CD4-positive, alpha-beta T cell (primary cell): ENCODE data around the gene SCLT1. TPM values are rescaled to one million over a fixed set of nuclear protein-coding genes. Genes with fewer than 3 reads are reported as not detected.

Experiments used
- ATAC-seq: fragments of 200-7000 bp; cut with Tn5 transposase; one replicate; pipeline ENCODE4 v1.10.0; 2022; ENCODE audit warnings: mild to moderate bottlenecking; ENCODE audit not compliant: poor library complexity
- CTCF ChIA-PET: fragments of 350-600 bp; sonication (Branson Sonifier 250); formaldehyde crosslinking; loops from one replicate; lab custom pipeline; 2021; ENCODE audit warnings: antibody characterized with exemption, inconsistent platforms; lab: Charles Lee
- POLR2A ChIA-PET: fragments of 350-600 bp; sonication (Branson Sonifier 250); formaldehyde crosslinking; loops from one replicate; lab custom pipeline; 2021; ENCODE audit warnings: antibody characterized with exemption, inconsistent platforms; lab: Charles Lee
- DNase-seq, 14 experiments: peaks; one replicate each; pipeline ENCODE4 v3.0.0-alpha.2; 2013 to 2020; ENCODE audit warnings: mixed read lengths in 2 of 14
- H3K27ac ChIP-seq, 2 donors: one replicate each; pipeline versions ENCODE4 v1.5.1 to v1.7.0; 2013; ENCODE audit warnings: low read length in 2 of 2, low read depth in 1 of 2, mild to moderate bottlenecking in 1 of 2
- H3K27me3 ChIP-seq, 2 experiments: 1 replicate in 1 of 2; 2 replicates in 1 of 2; pipeline versions ENCODE4 v1.6.1 to v1.7.0; 2013; ENCODE audit warnings: low read length in 2 of 2, control low read depth in 1 of 2, mild to moderate bottlenecking in 1 of 2, moderate library complexity in 1 of 2; ENCODE audit not compliant: insufficient read depth in 2 of 2, control insufficient read depth in 1 of 2
- H3K36me3 ChIP-seq: one replicate; pipeline ENCODE4 v1.6.1; 2013; ENCODE audit warnings: low read length, control low read depth; ENCODE audit not compliant: insufficient read depth
- H3K4me1 ChIP-seq: one replicate; pipeline ENCODE4 v1.6.1; 2013; ENCODE audit warnings: low read length, control low read depth; ENCODE audit not compliant: insufficient read depth
- H3K4me3 ChIP-seq: one replicate; pipeline ENCODE4 v1.5.1; 2013; ENCODE audit warnings: mild to moderate bottlenecking, low read length, moderate library complexity
- H3K9me3 ChIP-seq, 2 experiments: 1 replicate in 1 of 2; 2 replicates in 1 of 2; pipeline versions ENCODE4 v1.6.1 to v1.7.0; 2013; ENCODE audit warnings: low read length in 2 of 2, mild to moderate bottlenecking in 2 of 2, control low read depth in 1 of 2, moderate library complexity in 1 of 2; ENCODE audit not compliant: control insufficient read depth in 1 of 2, insufficient read depth in 1 of 2
- H3K27ac Mint-ChIP-seq: one replicate; pipeline ENCODE4 v1.8.0; 2020; ENCODE audit warnings: mixed read lengths
- H3K27me3 Mint-ChIP-seq: one replicate; pipeline ENCODE4 v1.8.0; 2021; ENCODE audit warnings: mixed read lengths
- H3K36me3 Mint-ChIP-seq: one replicate; pipeline ENCODE4 v1.8.0; 2021; ENCODE audit warnings: low read depth, mixed read lengths
- H3K4me1 Mint-ChIP-seq: one replicate; pipeline ENCODE4 v1.8.0; 2021; ENCODE audit warnings: low read depth, mixed read lengths
- H3K4me3 Mint-ChIP-seq: one replicate; pipeline ENCODE4 v1.8.0; 2020; ENCODE audit warnings: mild to moderate bottlenecking, mixed read lengths
- H3K9me3 Mint-ChIP-seq: one replicate; pipeline ENCODE4 v1.8.0; 2020; ENCODE audit warnings: mixed read lengths
- intact Hi-C, 2 experiments: fragments of 100-400 bp; cut with DNase I in 1 of 2; cut with micrococcal nuclease in 1 of 2; formaldehyde crosslinking; loops; one replicate each; pipeline versions ENCODE4 v1.15.1 to v1.9.0; 2023 to 2025; cut with DNase I, micrococcal nuclease
- total RNA-seq, 174 experiments: library from RNA in 2 of 174; stranded (reverse) in 2 of 174; gene quantifications; one replicate each; pipeline ENCODE4 v1.2.3 and lab custom pipeline; 2021 to 2026
- TF ChIP-seq, protein P1 (sequence below): fragments of 200-600 bp; IDR thresholded peaks from one replicate; pipeline ENCODE4 v1.8.0; 2022; ENCODE audit warnings: antibody characterized with exemption, mild to moderate bottlenecking

The SCLT1 gene
- total RNA-seq, 2 experiments from 2014 or later = 21.8 to 21.9 TPM

GRCh38 chr4:129117705-129118104 is 24.4 kb upstream of the SCLT1 start:
- Mint-ChIP-seq H3K9me3 (no peaks in the 10 kb centered on the region), H3K27me3 (no peaks in the 10 kb centered on the region), H3K4me1 (no peaks in the 10 kb centered on the region), H3K36me3 (peaks cover 4% of the 10 kb centered on the region), H3K27ac (no peak overlapping the region), H3K4me3 (no peak overlapping the region)
- Histone ChIP-seq H3K9me3 (no peaks in the 10 kb centered on the region), H3K4me1 (no peaks in the 10 kb centered on the region), H3K27me3 (no peaks in the 10 kb centered on the region), H3K4me3 (no peak overlapping the region), H3K27ac (no peak overlapping the region), H3K36me3 (no peaks in the 10 kb centered on the region)
- no peak for ATAC-seq
- no peak for DNase-seq
- ChIA-PET POLR2A (no interaction called here), CTCF (no interaction called here)
- TF ChIP-seq, protein P1, sequence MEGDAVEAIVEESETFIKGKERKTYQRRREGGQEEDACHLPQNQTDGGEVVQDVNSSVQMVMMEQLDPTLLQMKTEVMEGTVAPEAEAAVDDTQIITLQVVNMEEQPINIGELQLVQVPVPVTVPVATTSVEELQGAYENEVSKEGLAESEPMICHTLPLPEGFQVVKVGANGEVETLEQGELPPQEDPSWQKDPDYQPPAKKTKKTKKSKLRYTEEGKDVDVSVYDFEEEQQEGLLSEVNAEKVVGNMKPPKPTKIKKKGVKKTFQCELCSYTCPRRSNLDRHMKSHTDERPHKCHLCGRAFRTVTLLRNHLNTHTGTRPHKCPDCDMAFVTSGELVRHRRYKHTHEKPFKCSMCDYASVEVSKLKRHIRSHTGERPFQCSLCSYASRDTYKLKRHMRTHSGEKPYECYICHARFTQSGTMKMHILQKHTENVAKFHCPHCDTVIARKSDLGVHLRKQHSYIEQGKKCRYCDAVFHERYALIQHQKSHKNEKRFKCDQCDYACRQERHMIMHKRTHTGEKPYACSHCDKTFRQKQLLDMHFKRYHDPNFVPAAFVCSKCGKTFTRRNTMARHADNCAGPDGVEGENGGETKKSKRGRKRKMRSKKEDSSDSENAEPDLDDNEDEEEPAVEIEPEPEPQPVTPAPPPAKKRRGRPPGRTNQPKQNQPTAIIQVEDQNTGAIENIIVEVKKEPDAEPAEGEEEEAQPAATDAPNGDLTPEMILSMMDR = no peak
- intact Hi-C loops = no loop called here

GRCh38 chr4:129113919-129114318 is 20.6 kb upstream of the SCLT1 start:
- Mint-ChIP-seq H3K4me3 (no peak overlapping the region), H3K27me3 (no peaks in the 10 kb centered on the region), H3K27ac (no peak overlapping the region), H3K36me3 (peaks cover 25% of the 10 kb centered on the region), H3K4me1 (no peaks in the 10 kb centered on the region), H3K9me3 (no peaks in the 10 kb centered on the region)
- intact Hi-C loops = no loop called here
- Histone ChIP-seq H3K4me3 (no peak overlapping the region), H3K27ac (no peak overlapping the region), H3K9me3 (no peaks in the 10 kb centered on the region), H3K27me3 (no peaks in the 10 kb centered on the region), H3K36me3 (peaks cover 10% of the 10 kb centered on the region), H3K4me1 (no peaks in the 10 kb centered on the region)
- DNase-seq (no peak), ATAC-seq (no peak)
- TF ChIP-seq, protein P1 = no peak
- ChIA-PET POLR2A (no interaction called here), CTCF (interaction anchor here (0.6 kb wide), 1 partner anchor 495 kb away, joined by 4 read pairs; no protein-coding TSS in a partner anchor)

- no peaks in the 10 kb centered on the region for H3K4me1 ChIP-seq
- ATAC-seq (no peak), DNase-seq (no peak)
- H3K27ac ChIP-seq = no peak overlapping the region
- H3K9me3 ChIP-seq = no peaks in the 10 kb centered on the region
- no peak overlapping the region for H3K4me3 Mint-ChIP-seq
- no peaks in the 10 kb centered on the region for H3K4me1 Mint-ChIP-seq
- H3K36me3 Mint-ChIP-seq = peaks cover 25% of the 10 kb centered on the region
- H3K4me3 ChIP-seq = no peak overlapping the region
- CTCF ChIA-PET = interaction anchor here (0.6 kb wide), 1 partner anchor 495 kb away, joined by 4 read pairs; no protein-coding TSS in a partner anchor
- H3K27me3 Mint-ChIP-seq = no peaks in the 10 kb centered on the region
- TF ChIP-seq, protein P1 = no peak
- no peaks in the 10 kb centered on the region for H3K27me3 ChIP-seq
- H3K9me3 Mint-ChIP-seq = no peaks in the 10 kb centered on the region
- intact Hi-C loops = no loop called here
- H3K27ac Mint-ChIP-seq = no peak overlapping the region
- POLR2A ChIA-PET = no interaction called here
- H3K36me3 ChIP-seq = peaks cover 10% of the 10 kb centered on the region
These were observed 20.1 kb upstream of the SCLT1 start for GRCh38 chr4:129113434-129113833.
